Keratinocyte (primary cell): ENCODE results near the gene BMF.

Experiments used
- CTCF ChIP-seq, 3 experiments: IDR thresholded peaks in 1 of 3; conservative IDR thresholded peaks in 1 of 3; optimal IDR thresholded peaks in 1 of 3; 2 replicates in 2 of 3; 3 replicates in 1 of 3; pipeline versions ENCODE3 to v1.5.1; 2011; ENCODE audit warnings: low read length in 3 of 3, mild to moderate bottlenecking in 3 of 3, moderate library complexity in 2 of 3, control low read depth in 1 of 3, inconsistent platforms in 1 of 3; ENCODE audit not compliant: insufficient read depth in 2 of 3; ENCODE audit errors: extremely low read depth in 1 of 3
- EZH2 ChIP-seq: IDR thresholded peaks from one replicate; pipeline ENCODE4 v1.6.1; 2012; ENCODE audit warnings: inconsistent platforms, mild to moderate bottlenecking, low read length, moderate library complexity

- TF ChIP-seq CTCF (optimal IDR thresholded peaks at IDR 0.05 in 1 of 3, IDR thresholded peaks at IDR 0.05 in 1 of 3, conservative IDR thresholded peaks at IDR 0.05 in 1 of 3; ENCODE audit: extremely low read depth in 1 of 3, insufficient read depth in 2 of 3, low read length in 3 of 3) (no peak), EZH2 (no peak)
These were observed 10.7 kb downstream of the BMF start for GRCh38 chr15:40097968-40098476.
